ENCODE results near the gene LRRC23. TPM values are rescaled to one million over a fixed set of nuclear protein-coding genes. Genes with fewer than 3 reads are reported as not detected.

The LRRC23 gene
- total and polyA plus RNA-seq, 9 of the 15 experiments (the other 6 are each of a cell fraction or from before 2014, with no cell fraction given): 2.2 to 7.0 (median 3.0) TPM

DNA sequence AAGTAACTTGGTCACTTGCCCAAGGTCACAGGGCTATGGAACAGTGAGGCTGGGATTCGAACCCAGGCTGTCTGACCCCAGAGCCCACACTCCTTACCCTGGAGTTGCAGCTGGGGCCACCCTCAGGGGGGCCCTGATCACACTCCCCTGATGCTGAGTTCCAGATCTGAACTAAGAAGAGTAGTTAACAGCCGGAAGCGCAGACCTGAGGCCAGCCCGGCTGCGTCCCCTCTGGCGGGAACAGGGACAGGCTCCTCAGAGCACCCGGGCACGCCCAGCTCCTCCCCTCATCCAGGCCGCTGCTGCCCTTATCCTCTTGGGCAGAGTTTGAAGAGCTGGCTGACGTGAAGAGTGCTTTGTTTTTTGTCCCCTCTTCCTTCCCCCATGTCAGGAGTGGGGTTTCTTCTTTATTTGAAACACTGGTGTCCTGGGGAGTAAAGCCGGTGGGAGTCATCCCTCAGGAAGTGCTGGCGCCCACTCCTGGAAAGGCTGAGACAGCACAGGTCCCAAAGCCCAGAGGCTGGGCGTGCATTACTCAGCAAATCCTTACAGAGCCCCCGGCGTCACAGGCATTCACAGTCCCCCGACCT is 57.2 kb downstream of the LRRC23 start (continued):
- TF ChIP-seq, protein P1, sequence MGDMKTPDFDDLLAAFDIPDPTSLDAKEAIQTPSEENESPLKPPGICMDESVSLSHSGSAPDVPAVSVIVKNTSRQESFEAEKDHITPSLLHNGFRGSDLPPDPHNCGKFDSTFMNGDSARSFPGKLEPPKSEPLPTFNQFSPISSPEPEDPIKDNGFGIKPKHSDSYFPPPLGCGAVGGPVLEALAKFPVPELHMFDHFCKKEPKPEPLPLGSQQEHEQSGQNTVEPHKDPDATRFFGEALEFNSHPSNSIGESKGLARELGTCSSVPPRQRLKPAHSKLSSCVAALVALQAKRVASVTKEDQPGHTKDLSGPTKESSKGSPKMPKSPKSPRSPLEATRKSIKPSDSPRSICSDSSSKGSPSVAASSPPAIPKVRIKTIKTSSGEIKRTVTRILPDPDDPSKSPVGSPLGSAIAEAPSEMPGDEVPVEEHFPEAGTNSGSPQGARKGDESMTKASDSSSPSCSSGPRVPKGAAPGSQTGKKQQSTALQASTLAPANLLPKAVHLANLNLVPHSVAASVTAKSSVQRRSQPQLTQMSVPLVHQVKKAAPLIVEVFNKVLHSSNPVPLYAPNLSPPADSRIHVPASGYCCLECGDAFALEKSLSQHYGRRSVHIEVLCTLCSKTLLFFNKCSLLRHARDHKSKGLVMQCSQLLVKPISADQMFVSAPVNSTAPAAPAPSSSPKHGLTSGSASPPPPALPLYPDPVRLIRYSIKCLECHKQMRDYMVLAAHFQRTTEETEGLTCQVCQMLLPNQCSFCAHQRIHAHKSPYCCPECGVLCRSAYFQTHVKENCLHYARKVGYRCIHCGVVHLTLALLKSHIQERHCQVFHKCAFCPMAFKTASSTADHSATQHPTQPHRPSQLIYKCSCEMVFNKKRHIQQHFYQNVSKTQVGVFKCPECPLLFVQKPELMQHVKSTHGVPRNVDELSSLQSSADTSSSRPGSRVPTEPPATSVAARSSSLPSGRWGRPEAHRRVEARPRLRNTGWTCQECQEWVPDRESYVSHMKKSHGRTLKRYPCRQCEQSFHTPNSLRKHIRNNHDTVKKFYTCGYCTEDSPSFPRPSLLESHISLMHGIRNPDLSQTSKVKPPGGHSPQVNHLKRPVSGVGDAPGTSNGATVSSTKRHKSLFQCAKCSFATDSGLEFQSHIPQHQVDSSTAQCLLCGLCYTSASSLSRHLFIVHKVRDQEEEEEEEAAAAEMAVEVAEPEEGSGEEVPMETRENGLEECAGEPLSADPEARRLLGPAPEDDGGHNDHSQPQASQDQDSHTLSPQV (IDR thresholded peaks at IDR 0.05): 0 out of 2 replicates have a peak, but pooled peaks have one; percentile 6
- TF ChIP-seq HOXB6 (CRISPR knock-in tag; IDR thresholded peaks at IDR 0.05; ENCODE audit: borderline replicate concordance): no peak
- TF ChIP-seq, protein P2, sequence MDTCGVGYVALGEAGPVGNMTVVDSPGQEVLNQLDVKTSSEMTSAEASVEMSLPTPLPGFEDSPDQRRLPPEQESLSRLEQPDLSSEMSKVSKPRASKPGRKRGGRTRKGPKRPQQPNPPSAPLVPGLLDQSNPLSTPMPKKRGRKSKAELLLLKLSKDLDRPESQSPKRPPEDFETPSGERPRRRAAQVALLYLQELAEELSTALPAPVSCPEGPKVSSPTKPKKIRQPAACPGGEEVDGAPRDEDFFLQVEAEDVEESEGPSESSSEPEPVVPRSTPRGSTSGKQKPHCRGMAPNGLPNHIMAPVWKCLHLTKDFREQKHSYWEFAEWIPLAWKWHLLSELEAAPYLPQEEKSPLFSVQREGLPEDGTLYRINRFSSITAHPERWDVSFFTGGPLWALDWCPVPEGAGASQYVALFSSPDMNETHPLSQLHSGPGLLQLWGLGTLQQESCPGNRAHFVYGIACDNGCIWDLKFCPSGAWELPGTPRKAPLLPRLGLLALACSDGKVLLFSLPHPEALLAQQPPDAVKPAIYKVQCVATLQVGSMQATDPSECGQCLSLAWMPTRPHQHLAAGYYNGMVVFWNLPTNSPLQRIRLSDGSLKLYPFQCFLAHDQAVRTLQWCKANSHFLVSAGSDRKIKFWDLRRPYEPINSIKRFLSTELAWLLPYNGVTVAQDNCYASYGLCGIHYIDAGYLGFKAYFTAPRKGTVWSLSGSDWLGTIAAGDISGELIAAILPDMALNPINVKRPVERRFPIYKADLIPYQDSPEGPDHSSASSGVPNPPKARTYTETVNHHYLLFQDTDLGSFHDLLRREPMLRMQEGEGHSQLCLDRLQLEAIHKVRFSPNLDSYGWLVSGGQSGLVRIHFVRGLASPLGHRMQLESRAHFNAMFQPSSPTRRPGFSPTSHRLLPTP (IDR thresholded peaks at IDR 0.05; ENCODE audit: borderline replicate concordance, extremely low read depth, insufficient read length): peak; percentile 44
- peak; percentile 49 for TF ChIP-seq TAF1 (IDR thresholded peaks at IDR 0.05; ENCODE audit: control insufficient read depth, extremely low read depth, insufficient read depth, low read length, severe bottlenecking)
- peak; percentile 74; the same call in 1 of the 2 replicates for TF ChIP-seq NR1H2 (CRISPR knock-in tag; IDR thresholded peaks at IDR 0.05)
- TF ChIP-seq, protein P3, sequence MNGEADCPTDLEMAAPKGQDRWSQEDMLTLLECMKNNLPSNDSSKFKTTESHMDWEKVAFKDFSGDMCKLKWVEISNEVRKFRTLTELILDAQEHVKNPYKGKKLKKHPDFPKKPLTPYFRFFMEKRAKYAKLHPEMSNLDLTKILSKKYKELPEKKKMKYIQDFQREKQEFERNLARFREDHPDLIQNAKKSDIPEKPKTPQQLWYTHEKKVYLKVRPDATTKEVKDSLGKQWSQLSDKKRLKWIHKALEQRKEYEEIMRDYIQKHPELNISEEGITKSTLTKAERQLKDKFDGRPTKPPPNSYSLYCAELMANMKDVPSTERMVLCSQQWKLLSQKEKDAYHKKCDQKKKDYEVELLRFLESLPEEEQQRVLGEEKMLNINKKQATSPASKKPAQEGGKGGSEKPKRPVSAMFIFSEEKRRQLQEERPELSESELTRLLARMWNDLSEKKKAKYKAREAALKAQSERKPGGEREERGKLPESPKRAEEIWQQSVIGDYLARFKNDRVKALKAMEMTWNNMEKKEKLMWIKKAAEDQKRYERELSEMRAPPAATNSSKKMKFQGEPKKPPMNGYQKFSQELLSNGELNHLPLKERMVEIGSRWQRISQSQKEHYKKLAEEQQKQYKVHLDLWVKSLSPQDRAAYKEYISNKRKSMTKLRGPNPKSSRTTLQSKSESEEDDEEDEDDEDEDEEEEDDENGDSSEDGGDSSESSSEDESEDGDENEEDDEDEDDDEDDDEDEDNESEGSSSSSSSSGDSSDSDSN (IDR thresholded peaks at IDR 0.05; ENCODE audit: borderline replicate concordance in 1 of 2, low read depth in 2 of 2, low read length in 2 of 2): 0 out of 4 replicates have a peak, but pooled peaks of 1 of the 2 experiments have one; percentile 44
- 0 out of 4 replicates have a peak, but pooled peaks of 1 of the 2 experiments have one; percentile 13 for TF ChIP-seq RCOR1 (IDR thresholded peaks at IDR 0.05; ENCODE audit: borderline replicate concordance in 1 of 2, low read depth in 2 of 2, low read length in 2 of 2)
- peak; percentile 22 to 76; a peak in 2 of 4 replicates for TF ChIP-seq MAZ (CRISPR knock-in tag; conservative IDR thresholded peaks at IDR 0.05 in 1 of 2, IDR thresholded peaks at IDR 0.05 in 1 of 2)
